ENCODE results near the gene SPIN2B.
A peak's percentile ranks its signal among the peaks of the same experiment; 100 is the strongest.
"Not testable (repeated sequence)": the region's sequence is repeated elsewhere in the genome, so short reads cannot be mapped to it uniquely, and the experiment has no call there.

The SPIN2B gene

GRCh38 chrX:57121162-57121755, at the start of gene SPIN2B:
TSS of gene SPIN2B (minus strand) at chrX:57121548.
- H3K4me3 ChIP-seq (ENCODE audit: low read length) = peak within 1 kb of the TSS; percentile 63
- no peak for TF ChIP-seq CTCF (IDR thresholded peaks at IDR 0.05; ENCODE audit: insufficient read depth, low read depth, low read length, missing control alignments)
- DNase-seq (ENCODE audit: low read depth) = peak; percentile 72

- TF ChIP-seq CTCF (IDR thresholded peaks at IDR 0.05; ENCODE audit: insufficient read depth, low read depth, low read length, missing control alignments) = peak; percentile 64
- peak; percentile 52 for DNase-seq (ENCODE audit: low read depth)
- no peak overlapping the region for H3K4me3 ChIP-seq (ENCODE audit: low read length)
Measured at GRCh38 chrX:57156397-57157049, 35.2 kb upstream of the SPIN2B start.

GRCh38 chrX:57155171-57155570, 33.8 kb upstream of the SPIN2B start:
- TF ChIP-seq CTCF (IDR thresholded peaks at IDR 0.05; ENCODE audit: insufficient read depth, low read depth, low read length, missing control alignments) = no peak
- no peak overlapping the region for H3K4me3 ChIP-seq (ENCODE audit: low read length)
- DNase-seq (ENCODE audit: low read depth) = peak; percentile 39

GRCh38 chrX:57152222-57152621, 30.9 kb upstream of the SPIN2B start:
- H3K4me3 ChIP-seq (ENCODE audit: low read length); DNase-seq (ENCODE audit: low read depth): not testable (repeated sequence)

- TF ChIP-seq CTCF (IDR thresholded peaks at IDR 0.05; ENCODE audit: insufficient read depth, low read depth, low read length, missing control alignments) = no peak
- no peak for DNase-seq (ENCODE audit: low read depth)
- H3K4me3 ChIP-seq (ENCODE audit: low read length) = no peak overlapping the region
Measured at GRCh38 chrX:57138674-57139073, 17.3 kb upstream of the SPIN2B start.

- TF ChIP-seq CTCF (IDR thresholded peaks at IDR 0.05; ENCODE audit: insufficient read depth, low read depth, low read length, missing control alignments) = no peak
- no peak overlapping the region for H3K4me3 ChIP-seq (ENCODE audit: low read length)
- DNase-seq (ENCODE audit: low read depth) = no peak
Measured at GRCh38 chrX:57137501-57137900, 16.2 kb upstream of the SPIN2B start.

GRCh38 chrX:57137073-57137472, 15.7 kb upstream of the SPIN2B start, which contains the start of gene SPIN2A:
TSS of gene SPIN2A (minus strand) at chrX:57137397. CDS start at chrX:57136597, 800 bp downstream.
- not testable (repeated sequence) for DNase-seq (ENCODE audit: low read depth); H3K4me3 ChIP-seq (ENCODE audit: low read length)

GRCh38 chrX:57136589-57136988, 15.2 kb upstream of the SPIN2B start:
- not testable (repeated sequence) for DNase-seq (ENCODE audit: low read depth); H3K4me3 ChIP-seq (ENCODE audit: low read length)
